ENCODE measurements around the gene WDR73. TPM values are rescaled to one million over a fixed set of nuclear protein-coding genes. Genes with fewer than 3 reads are reported as not detected.
"Not testable (repeated sequence)": the region's sequence is repeated elsewhere in the genome, so short reads cannot be mapped to it uniquely, and the experiment has no call there.

The WDR73 gene
- total RNA-seq, 2 donors from 2014 or later = 26.0 to 29.8 TPM

DNA sequence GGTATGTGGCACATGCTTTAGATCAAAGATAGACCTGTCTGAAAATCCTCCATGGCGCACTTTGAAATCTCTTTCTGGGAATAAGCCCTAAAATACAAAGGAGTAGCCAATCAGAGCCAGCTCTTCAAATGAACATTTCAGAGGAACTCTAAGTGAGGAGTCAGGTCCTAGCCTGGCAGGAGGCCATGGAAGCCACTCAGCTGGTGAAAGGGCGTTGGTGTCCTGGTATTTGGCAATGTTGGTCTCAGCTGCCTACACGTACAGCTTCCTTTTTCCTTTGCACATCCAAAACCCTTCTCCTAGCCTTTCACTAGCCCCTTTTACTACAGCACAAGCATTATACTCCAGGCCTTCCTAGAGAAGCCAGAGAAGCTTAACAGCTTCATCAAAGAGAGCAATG, 5.5 kb downstream of the WDR73 start:
- H3K4me1 Mint-ChIP-seq = peaks cover 13% of the 10 kb centered on the region
- DNase-seq = no peak
- H3K27ac Mint-ChIP-seq = peak overlapping the region; percentile 60
- no peaks in the 10 kb centered on the region for H3K9me3 ChIP-seq (ENCODE audit: control insufficient read depth, low read length, poor library complexity, severe bottlenecking)
- ATAC-seq = no peak
- H3K36me3 Mint-ChIP-seq (ENCODE audit: low read depth) = peaks cover 7% of the 10 kb centered on the region
- H3K27me3 Mint-ChIP-seq = no peaks in the 10 kb centered on the region
- H3K4me3 Mint-ChIP-seq = no peak overlapping the region

GRCh38 chr15:84647726-84648125, 6.4 kb downstream of the WDR73 start:
- peaks cover 13% of the 10 kb centered on the region for H3K4me1 Mint-ChIP-seq
- DNase-seq (no peak), ATAC-seq (no peak)
- no peaks in the 10 kb centered on the region for H3K27me3 Mint-ChIP-seq
- peaks cover 7% of the 10 kb centered on the region for H3K36me3 Mint-ChIP-seq (ENCODE audit: low read depth)
- no peak overlapping the region for H3K4me3 Mint-ChIP-seq
- peak overlapping the region; percentile 60 for H3K27ac Mint-ChIP-seq
- H3K9me3 ChIP-seq (ENCODE audit: control insufficient read depth, low read length, poor library complexity, severe bottlenecking) = no peaks in the 10 kb centered on the region

DNA sequence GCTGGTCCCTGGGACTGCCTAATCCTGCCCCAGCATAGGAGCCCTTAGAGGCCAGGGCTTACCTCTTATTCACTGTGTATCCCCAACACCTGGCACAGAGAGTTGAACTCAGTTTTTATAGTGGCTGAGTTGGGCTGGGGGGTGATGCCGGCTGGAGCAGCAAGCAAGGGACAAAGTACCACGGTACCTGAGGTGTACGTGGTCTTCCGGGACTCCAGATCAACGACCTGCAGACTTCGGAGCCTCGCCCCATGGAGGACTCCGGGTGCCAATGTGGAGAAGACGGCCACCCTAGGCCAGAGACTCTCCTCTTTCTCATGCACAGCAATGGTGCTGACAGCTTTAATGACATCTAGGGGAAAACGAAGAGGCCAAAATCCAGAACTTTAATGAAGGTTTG, 8.1 kb downstream of the WDR73 start:
- peak overlapping the region; percentile 63 for H3K27ac Mint-ChIP-seq

GRCh38 chr15:84645496-84645895, 8.6 kb downstream of the WDR73 start:
- no peak for ATAC-seq
- Mint-ChIP-seq H3K27ac (peak overlapping the region; percentile 63), H3K27me3 (no peaks in the 10 kb centered on the region), H3K4me3 (no peak overlapping the region), H3K36me3 (ENCODE audit: low read depth) (peaks cover 5% of the 10 kb centered on the region), H3K4me1 (peaks cover 11% of the 10 kb centered on the region)
- no peak for DNase-seq
- H3K9me3 ChIP-seq (ENCODE audit: control insufficient read depth, low read length, poor library complexity, severe bottlenecking) = no peaks in the 10 kb centered on the region

More for the DNA sequence above, 8.1 kb downstream of the WDR73 start:
- Mint-ChIP-seq H3K36me3 (ENCODE audit: low read depth) (peaks cover 5% of the 10 kb centered on the region), H3K4me3 (no peak overlapping the region), H3K4me1 (peaks cover 9% of the 10 kb centered on the region), H3K27me3 (no peaks in the 10 kb centered on the region)
- no peaks in the 10 kb centered on the region for H3K9me3 ChIP-seq (ENCODE audit: control insufficient read depth, low read length, poor library complexity, severe bottlenecking)
- no peak for ATAC-seq
- DNase-seq = no peak

- no peak overlapping the region for H3K27ac Mint-ChIP-seq
- ATAC-seq (no peak), DNase-seq (no peak)
- no peak overlapping the region for H3K4me3 Mint-ChIP-seq
- peaks cover 5% of the 10 kb centered on the region for H3K36me3 Mint-ChIP-seq (ENCODE audit: low read depth)
- H3K4me1 Mint-ChIP-seq = peaks cover 8% of the 10 kb centered on the region
- H3K27me3 Mint-ChIP-seq = no peaks in the 10 kb centered on the region
- H3K9me3 ChIP-seq (ENCODE audit: control insufficient read depth, low read length, poor library complexity, severe bottlenecking) = no peaks in the 10 kb centered on the region
These were observed 10.2 kb downstream of the WDR73 start for GRCh38 chr15:84643838-84644237.

- H3K27me3 Mint-ChIP-seq; ATAC-seq; DNase-seq; H3K36me3 Mint-ChIP-seq (ENCODE audit: low read depth); H3K4me3 Mint-ChIP-seq; H3K27ac Mint-ChIP-seq; H3K4me1 Mint-ChIP-seq; H3K9me3 ChIP-seq (ENCODE audit: control insufficient read depth, low read length, poor library complexity, severe bottlenecking): not testable (repeated sequence)
These were observed 11.4 kb downstream of the WDR73 start for GRCh38 chr15:84642640-84643039.

- H3K27me3 Mint-ChIP-seq; H3K9me3 ChIP-seq (ENCODE audit: control insufficient read depth, low read length, poor library complexity, severe bottlenecking); H3K4me1 Mint-ChIP-seq; DNase-seq; ATAC-seq; H3K27ac Mint-ChIP-seq; H3K36me3 Mint-ChIP-seq (ENCODE audit: low read depth); H3K4me3 Mint-ChIP-seq: not testable (repeated sequence)
These were observed 12.2 kb downstream of the WDR73 start for GRCh38 chr15:84641871-84642270.

- no peak overlapping the region for H3K4me3 Mint-ChIP-seq
- H3K4me1 Mint-ChIP-seq = peaks cover 20% of the 10 kb centered on the region
- H3K27me3 Mint-ChIP-seq = no peaks in the 10 kb centered on the region
- no peaks in the 10 kb centered on the region for H3K9me3 ChIP-seq (ENCODE audit: control insufficient read depth, low read length, poor library complexity, severe bottlenecking)
- peaks cover 3% of the 10 kb centered on the region for H3K36me3 Mint-ChIP-seq (ENCODE audit: low read depth)
- no peak for ATAC-seq
- no peak for DNase-seq
- no peak overlapping the region for H3K27ac Mint-ChIP-seq
These were observed 16.0 kb downstream of the WDR73 start for GRCh38 chr15:84638103-84638502.

GRCh38 chr15:84634228-84634837, 19.8 kb downstream of the WDR73 start:
- H3K4me1 Mint-ChIP-seq = peaks cover 34% of the 10 kb centered on the region

GRCh38 chr15:84633311-84634227, 20.5 kb downstream of the WDR73 start:
- peaks cover 34% of the 10 kb centered on the region for H3K4me1 Mint-ChIP-seq
- H3K36me3 Mint-ChIP-seq (ENCODE audit: low read depth) = peaks cover 3% of the 10 kb centered on the region

More at GRCh38 chr15:84634228-84634837, 19.8 kb downstream of the WDR73 start:
- Mint-ChIP-seq H3K27ac (peak overlapping the region; percentile 89), H3K36me3 (ENCODE audit: low read depth) (peaks cover 3% of the 10 kb centered on the region), H3K4me3 (peak overlapping the region; percentile 95), H3K27me3 (no peaks in the 10 kb centered on the region)
- DNase-seq (no peak), ATAC-seq (no peak)
- H3K9me3 ChIP-seq (ENCODE audit: control insufficient read depth, low read length, poor library complexity, severe bottlenecking) = no peaks in the 10 kb centered on the region

DNA sequence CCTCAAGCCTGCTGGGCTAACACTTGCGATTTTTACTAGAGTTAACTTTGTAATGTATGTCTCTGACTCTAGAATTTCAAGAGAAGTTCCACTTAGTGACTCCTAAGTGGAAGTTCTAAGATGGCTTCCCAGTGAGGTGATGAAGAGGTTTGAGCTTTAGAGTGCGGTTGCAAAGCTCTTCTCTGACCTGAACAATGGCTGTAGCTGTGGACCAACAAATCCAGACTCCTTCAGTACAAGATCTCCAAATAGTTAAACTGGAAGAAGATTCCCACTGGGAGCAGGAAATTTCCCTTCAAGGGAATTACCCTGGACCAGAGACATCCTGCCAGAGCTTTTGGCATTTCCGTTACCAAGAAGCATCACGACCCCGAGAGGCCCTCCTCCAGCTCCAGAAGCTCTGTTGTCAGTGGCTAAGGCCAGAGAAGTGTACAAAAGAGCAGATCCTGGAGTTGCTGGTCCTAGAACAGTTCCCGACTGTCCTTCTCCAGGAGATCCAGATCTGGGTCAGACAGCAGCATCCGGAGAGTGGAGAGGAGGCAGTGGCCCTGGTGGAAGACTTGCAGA, 22.3 kb downstream of the WDR73 start:
- Mint-ChIP-seq H3K27ac (peak overlapping the region; percentile 96), H3K4me1 (peaks cover 30% of the 10 kb centered on the region), H3K4me3 (peak overlapping the region; percentile 91), H3K27me3 (no peaks in the 10 kb centered on the region), H3K36me3 (ENCODE audit: low read depth) (no peaks in the 10 kb centered on the region)
- DNase-seq (no peak), ATAC-seq (peak; percentile 0)
- no peaks in the 10 kb centered on the region for H3K9me3 ChIP-seq (ENCODE audit: control insufficient read depth, low read length, poor library complexity, severe bottlenecking)

More at GRCh38 chr15:84633311-84634227, 20.5 kb downstream of the WDR73 start:
- H3K27me3 Mint-ChIP-seq = no peaks in the 10 kb centered on the region
- H3K9me3 ChIP-seq (ENCODE audit: control insufficient read depth, low read length, poor library complexity, severe bottlenecking) = no peaks in the 10 kb centered on the region
- DNase-seq = peak; percentile 48 to 52 (median 51)
- peak overlapping the region; percentile 95 for H3K4me3 Mint-ChIP-seq
- ATAC-seq = peak; percentile 62
- H3K27ac Mint-ChIP-seq = peak overlapping the region; percentile 89

DNA sequence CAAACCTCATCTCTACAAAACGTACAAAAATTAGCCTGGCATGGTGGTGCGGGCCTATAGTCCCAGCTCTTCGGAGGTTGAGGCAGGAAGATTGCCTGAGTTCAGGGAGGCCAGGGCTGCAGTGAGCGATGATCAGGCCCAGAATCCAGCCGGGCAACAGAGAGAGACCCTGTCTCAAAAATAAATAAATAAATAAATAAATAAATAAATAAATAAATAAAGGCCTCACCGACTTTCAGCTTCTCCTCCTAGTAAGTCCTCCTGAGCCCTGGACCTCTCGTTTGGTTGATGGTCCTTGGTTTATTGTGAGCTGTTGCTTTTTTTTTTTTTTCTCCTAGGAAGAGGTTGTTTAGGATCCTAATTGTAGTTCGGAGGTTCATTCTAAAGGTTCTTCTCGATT, 25.1 kb downstream of the WDR73 start:
- Mint-ChIP-seq H3K36me3 (ENCODE audit: low read depth) (peaks cover 4% of the 10 kb centered on the region), H3K27me3 (no peaks in the 10 kb centered on the region)
- ATAC-seq = no peak

DNA sequence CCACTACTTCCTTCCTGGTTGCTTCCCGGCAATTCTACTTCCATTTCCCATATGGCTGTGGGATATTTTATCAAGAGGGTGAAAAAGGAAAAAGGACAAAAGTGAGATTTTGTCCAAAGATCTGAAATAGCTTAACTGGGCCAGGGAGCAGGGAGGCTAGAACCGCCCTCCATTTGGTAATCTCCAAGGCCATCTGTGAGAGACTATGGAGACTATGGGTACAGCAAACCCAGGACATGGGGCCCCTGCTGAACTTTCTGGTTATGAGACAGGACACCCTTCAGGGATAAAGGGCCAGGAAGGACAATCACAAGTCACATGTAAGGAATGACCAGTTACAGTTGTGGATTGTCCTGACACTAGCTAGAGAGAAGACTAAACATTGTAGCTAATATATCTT, 29.0 kb downstream of the WDR73 start:
- ATAC-seq = no peak
- H3K4me3 Mint-ChIP-seq = no peak overlapping the region
- peaks cover 9% of the 10 kb centered on the region for H3K36me3 Mint-ChIP-seq (ENCODE audit: low read depth)
- no peaks in the 10 kb centered on the region for H3K27me3 Mint-ChIP-seq
- DNase-seq = no peak
- H3K4me1 Mint-ChIP-seq = peaks cover 5% of the 10 kb centered on the region
- H3K27ac Mint-ChIP-seq = no peak overlapping the region
- H3K9me3 ChIP-seq (ENCODE audit: control insufficient read depth, low read length, poor library complexity, severe bottlenecking) = peaks cover 7% of the 10 kb centered on the region

More for the DNA sequence above, 25.1 kb downstream of the WDR73 start:
- Mint-ChIP-seq H3K4me1 (peaks cover 22% of the 10 kb centered on the region), H3K4me3 (no peak overlapping the region), H3K27ac (no peak overlapping the region)
- no peaks in the 10 kb centered on the region for H3K9me3 ChIP-seq (ENCODE audit: control insufficient read depth, low read length, poor library complexity, severe bottlenecking)
- no peak for DNase-seq
